HG03432 (cell line): ENCODE results near the gene SPHK1.

Experiments
- ATAC-seq: cut with Tn5 transposase; IDR thresholded peaks from one replicate; pipeline ENCODE4 v1.9.1; 2021; ENCODE audit warnings: mild to moderate bottlenecking, moderate library complexity; ENCODE audit not compliant: unreplicated experiment

Gene SPHK1

GRCh38 chr17:76360461-76360860 is 23.9 kb upstream of the SPHK1 start:
- ATAC-seq, result no peak

- ATAC-seq, result no peak
Observed at GRCh38 chr17:76363107-76363842, 21.1 kb upstream of the SPHK1 start.

- ATAC-seq, result no peak
Observed at GRCh38 chr17:76365256-76365903, 19.0 kb upstream of the SPHK1 start.

- no peak for ATAC-seq
Observed at GRCh38 chr17:76366247-76366646, 18.2 kb upstream of the SPHK1 start.

GRCh38 chr17:76367642-76368041 is 16.8 kb upstream of the SPHK1 start:
- ATAC-seq, result no peak

GRCh38 chr17:76368545-76368944 is 15.9 kb upstream of the SPHK1 start:
- ATAC-seq, result no peak

- no peak for ATAC-seq
Observed at GRCh38 chr17:76369379-76369778, 15.0 kb upstream of the SPHK1 start.

- ATAC-seq, result no peak
Observed at GRCh38 chr17:76369804-76370203, 14.6 kb upstream of the SPHK1 start.

- no peak for ATAC-seq
Observed at GRCh38 chr17:76370261-76370993, 14.0 kb upstream of the SPHK1 start.

- no peak for ATAC-seq
Observed at GRCh38 chr17:76371656-76372628, 12.5 kb upstream of the SPHK1 start.

- no peak for ATAC-seq
Observed at GRCh38 chr17:76376318-76377133, 7.9 kb upstream of the SPHK1 start.

- no peak for ATAC-seq
Observed at GRCh38 chr17:76378548-76379274, 5.7 kb upstream of the SPHK1 start.

GRCh38 chr17:76379275-76379641 is 5.2 kb upstream of the SPHK1 start:
- no peak for ATAC-seq

- ATAC-seq, result no peak
Observed at GRCh38 chr17:76379646-76380376, 4.6 kb upstream of the SPHK1 start.

- no peak for ATAC-seq
Observed at GRCh38 chr17:76381633-76382350, 2.6 kb upstream of the SPHK1 start.

GRCh38 chr17:76382351-76382802 is 2.0 kb upstream of the SPHK1 start:
- ATAC-seq, result no peak

- ATAC-seq, result no peak
Observed at GRCh38 chr17:76382803-76383545, 1.4 kb upstream of the SPHK1 start.
